Fibroblast of pulmonary artery (primary cell): Measurements from ENCODE around the gene ANXA2.
A peak's percentile ranks its signal among the peaks of the same experiment; 100 is the strongest.

Source experiments
- DNase-seq: peaks from one replicate; pipeline ENCODE4 v3.0.0-alpha.2; 2010; ENCODE audit warnings: low read depth
- H3K4me3 ChIP-seq: replicated peaks from 2 replicates; pipeline ENCODE4 v1.5.1; 2011; ENCODE audit warnings: low read depth, mild to moderate bottlenecking, control low read depth, low read length, moderate library complexity
- TF ChIP-seq, protein P1 (sequence below): IDR thresholded peaks from 2 replicates; pipeline ENCODE4 v1.5.1; 2011; ENCODE audit warnings: mild to moderate bottlenecking, control low read depth, low read length, inconsistent platforms; ENCODE audit errors: missing control alignments

Gene ANXA2

DNA sequence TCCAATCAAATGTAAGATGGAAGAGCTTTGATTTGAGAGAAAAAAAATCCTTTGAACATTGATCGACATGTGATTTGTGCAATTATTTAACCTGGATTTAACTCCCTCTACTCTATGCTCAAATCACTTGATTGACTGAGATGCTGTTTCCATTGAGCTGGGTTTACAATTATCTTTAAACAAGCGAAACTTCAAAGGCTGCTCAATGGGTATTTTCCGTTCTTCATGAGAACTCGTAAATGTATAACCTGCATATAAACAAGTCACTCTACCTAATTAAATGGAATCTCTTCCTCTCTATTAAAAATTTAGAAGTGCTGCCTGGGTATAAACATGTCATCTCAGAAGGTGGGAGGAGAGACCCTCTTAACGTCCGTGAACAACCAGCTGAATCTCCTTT, 71.9 kb downstream of the ANXA2 start:
- TF ChIP-seq, protein P1, sequence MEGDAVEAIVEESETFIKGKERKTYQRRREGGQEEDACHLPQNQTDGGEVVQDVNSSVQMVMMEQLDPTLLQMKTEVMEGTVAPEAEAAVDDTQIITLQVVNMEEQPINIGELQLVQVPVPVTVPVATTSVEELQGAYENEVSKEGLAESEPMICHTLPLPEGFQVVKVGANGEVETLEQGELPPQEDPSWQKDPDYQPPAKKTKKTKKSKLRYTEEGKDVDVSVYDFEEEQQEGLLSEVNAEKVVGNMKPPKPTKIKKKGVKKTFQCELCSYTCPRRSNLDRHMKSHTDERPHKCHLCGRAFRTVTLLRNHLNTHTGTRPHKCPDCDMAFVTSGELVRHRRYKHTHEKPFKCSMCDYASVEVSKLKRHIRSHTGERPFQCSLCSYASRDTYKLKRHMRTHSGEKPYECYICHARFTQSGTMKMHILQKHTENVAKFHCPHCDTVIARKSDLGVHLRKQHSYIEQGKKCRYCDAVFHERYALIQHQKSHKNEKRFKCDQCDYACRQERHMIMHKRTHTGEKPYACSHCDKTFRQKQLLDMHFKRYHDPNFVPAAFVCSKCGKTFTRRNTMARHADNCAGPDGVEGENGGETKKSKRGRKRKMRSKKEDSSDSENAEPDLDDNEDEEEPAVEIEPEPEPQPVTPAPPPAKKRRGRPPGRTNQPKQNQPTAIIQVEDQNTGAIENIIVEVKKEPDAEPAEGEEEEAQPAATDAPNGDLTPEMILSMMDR: no peak
- no peak overlapping the region for H3K4me3 ChIP-seq
- DNase-seq: no peak

- H3K4me3 ChIP-seq: no peak overlapping the region
- TF ChIP-seq, protein P1: no peak
- peak; percentile 43 for DNase-seq
Measured at GRCh38 chr15:60324706-60325438, 72.9 kb downstream of the ANXA2 start.

- no peak overlapping the region for H3K4me3 ChIP-seq
- no peak for DNase-seq
- TF ChIP-seq, protein P1: no peak
Measured at GRCh38 chr15:60323322-60323721, 74.5 kb downstream of the ANXA2 start.

GRCh38 chr15:60320365-60320764, 77.4 kb downstream of the ANXA2 start:
- DNase-seq: no peak
- no peak overlapping the region for H3K4me3 ChIP-seq
- TF ChIP-seq, protein P1: no peak

- no peak overlapping the region for H3K4me3 ChIP-seq
- no peak for DNase-seq
- TF ChIP-seq, protein P1: no peak
Measured at GRCh38 chr15:60318216-60318867, 79.4 kb downstream of the ANXA2 start.

GRCh38 chr15:60316961-60317360, 80.8 kb downstream of the ANXA2 start:
- H3K4me3 ChIP-seq: no peak overlapping the region
- TF ChIP-seq, protein P1: no peak
- DNase-seq: no peak
